ENCODE data around the gene FLYWCH2.
"Not testable (repeated sequence)": the region's sequence is repeated elsewhere in the genome, so short reads cannot be mapped to it uniquely, and the experiment has no call there.

FLYWCH2 gene

DNA sequence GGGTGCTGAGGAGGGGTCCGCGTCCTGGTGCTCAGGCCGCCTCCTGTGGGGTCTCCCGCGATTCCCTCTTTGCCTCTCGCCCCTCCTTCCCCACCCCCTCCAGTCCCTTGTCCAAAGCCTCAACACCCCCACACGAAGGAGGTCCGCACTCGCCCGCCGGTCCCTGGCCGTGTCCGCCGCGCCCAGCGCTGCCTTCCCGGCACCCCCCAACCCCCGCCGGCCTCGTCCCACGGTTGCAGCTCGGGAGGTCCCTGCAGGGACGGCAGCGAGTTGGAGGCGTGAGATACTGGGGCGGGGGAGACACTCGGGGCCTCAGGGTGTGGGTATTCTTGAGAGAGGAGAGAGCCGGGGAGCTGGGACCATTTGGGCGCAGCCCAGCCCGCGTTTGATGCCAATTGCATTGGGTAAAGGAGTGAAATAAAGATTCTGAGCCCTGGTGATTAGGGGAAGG is 468 bp downstream of the FLYWCH2 start:
- no peak for DNase-seq (ENCODE audit: low read depth)

DNA sequence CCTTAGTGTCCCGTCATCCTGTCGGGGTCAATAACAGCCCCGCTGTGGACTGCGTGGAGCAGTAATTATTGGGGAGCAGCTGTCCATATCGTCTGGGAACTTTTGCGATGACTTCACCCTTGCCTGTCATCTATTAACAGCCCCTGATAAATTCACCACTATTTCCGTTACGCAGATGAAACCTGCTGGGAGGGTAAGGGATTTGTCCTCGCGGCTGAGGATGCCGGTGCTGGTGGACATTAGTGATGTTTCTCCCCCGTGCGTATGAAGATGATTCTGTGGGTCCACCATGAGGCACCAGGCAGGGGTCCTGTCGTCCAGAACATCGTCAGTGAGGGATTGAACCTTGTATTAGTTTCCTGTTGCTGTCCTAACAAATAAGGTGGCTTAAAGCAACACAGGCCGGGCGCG is 1.0 kb downstream of the FLYWCH2 start:
- no peak for DNase-seq (ENCODE audit: low read depth)

DNA sequence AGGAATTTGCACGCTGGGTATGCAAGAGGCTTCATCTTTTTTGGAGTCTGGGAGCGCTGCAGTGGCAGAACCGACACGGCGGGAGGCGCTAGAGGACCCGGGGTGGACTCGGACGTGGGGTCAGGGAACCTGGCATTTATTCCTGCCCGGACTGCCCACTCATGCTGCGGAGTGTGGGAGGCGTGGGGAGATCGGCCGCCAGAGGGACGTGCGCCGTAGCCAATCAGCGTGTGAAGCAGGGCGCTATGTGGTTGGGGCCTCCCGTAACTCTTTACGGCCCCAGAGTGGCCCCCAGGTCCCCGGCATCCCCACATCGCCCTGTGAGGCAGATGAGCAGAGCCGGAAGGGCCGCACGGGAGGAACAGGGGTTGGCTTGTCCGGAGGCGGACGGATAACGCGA is 11.2 kb downstream of the FLYWCH2 start:
- DNase-seq (ENCODE audit: low read depth) = no peak

DNA sequence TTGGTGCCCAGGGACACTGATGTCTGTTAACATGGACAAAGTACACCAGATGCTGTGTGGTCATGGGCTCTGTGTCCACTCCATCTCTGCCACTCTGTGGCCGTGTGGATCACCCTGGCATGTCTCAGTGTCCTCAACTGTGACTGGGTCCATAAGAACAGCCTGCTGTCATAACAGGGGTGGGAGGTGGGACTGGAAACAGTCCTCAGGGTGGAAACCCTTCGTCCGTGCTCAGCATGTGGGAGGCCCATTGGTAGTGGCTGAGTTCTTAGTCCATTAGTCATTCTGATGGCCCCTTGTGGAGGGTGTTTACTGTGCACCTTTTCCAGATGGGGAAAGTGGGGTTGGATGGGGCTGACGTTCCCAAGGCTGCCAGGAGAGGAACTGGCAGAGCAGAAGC is 12.8 kb downstream of the FLYWCH2 start:
- DNase-seq (ENCODE audit: low read depth) = no peak

DNA sequence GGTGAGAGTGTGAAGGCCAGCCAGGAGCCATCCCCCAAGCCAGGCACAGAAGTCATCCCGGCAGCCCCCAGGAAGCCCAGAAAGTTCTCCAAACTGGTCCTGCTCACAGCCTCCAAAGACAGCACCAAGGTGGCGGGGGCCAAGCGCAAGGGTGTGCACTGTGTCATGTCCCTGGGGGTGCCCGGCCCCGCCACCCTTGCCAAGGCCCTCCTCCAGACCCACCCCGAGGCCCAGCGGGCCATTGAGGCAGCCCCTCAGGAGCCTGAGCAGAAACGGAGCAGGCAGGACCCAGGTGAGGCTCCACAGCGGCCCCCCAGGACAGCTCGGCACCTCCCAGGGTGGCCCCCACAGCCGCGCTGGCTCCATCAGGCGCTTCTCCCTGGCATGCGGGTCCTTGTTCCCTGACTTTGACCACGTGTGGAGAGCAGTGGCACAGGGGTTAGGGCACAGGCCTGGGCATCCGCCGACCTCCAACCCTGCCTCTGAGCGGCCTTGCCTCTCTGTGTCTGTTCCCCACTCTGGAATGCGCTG is 13.5 kb downstream of the FLYWCH2 start:
- DNase-seq (ENCODE audit: low read depth) = no peak

DNA sequence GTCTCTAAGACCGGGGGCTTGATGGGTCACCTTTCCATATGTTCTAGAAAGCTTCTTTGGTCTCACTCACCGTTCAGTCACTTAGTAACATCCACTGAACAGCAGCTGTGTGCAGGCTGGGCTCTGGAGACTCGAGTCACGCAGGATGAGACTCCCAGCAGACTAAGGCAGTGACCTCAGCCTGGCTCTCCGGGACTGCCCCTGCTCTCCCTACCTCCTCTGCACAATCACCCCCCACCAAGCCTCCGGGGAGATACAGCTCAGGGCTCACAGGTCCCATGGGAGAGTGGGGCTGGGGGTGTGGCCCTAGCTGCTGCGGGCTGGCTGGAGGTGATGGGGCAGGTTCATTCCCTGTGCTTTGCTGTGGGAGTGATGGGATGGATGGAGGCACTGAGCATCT is 14.1 kb downstream of the FLYWCH2 start:
- DNase-seq (ENCODE audit: low read depth) = no peak

DNA sequence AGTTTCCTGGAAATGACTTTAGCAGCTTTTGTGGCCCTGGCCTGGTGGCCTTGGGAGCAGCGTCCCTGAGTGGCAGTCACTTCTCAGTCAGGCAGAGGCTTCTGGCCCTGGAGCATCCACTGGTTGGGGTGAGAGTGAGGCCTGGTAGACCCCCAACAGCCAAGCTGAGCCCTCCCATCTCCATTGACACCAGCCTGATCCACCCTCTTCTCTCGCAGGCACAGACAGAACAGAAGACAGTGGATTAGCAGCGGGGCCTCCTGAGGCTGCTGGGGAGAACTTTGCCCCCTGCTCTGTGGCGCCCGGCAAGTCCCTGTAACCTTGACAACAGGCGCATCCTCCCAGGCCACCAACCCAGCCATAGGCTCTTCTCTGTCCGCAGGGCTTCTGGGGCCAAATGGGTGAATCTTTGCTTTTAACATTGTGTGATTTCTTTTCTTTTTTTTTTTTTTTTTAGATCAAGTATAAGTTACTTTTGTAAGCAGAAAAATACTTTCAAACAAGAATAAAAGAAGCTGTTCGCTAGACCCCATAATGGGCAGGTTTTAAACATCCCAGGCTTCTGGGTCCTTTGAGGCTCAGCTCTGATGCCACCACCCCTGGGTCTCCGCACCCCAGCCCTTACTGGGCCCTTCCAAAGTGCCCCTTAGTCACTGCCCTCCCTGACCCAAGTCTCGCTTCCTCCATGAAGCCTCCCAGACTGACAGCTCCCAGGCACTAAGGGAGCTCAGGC is 16.0 kb downstream of the FLYWCH2 start:
- DNase-seq (ENCODE audit: low read depth) = no peak

DNA sequence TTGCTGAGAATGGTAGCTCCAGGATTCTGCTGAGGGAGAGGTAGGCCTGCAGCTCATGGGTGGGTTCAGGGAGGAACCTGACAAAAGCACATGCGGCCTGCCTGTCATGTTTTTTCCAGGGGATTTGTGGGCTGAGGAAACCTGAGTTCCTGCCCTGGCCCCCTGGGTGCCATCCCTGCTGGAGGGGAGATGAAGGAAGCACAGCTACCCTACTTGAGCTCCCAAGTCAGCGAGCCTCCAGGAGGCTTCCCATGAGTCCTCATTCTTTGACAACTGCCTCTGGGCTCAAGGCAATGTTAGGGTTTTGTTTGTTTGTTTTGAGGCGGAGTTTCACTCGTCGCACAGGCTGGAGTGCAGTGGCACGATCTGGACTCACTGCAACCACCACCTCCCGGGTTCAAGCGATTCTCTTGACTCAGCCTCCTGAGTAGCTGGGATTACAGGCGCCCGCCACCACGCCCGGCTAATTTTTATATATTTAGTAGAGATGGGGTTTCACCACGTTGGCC is 16.6 kb downstream of the FLYWCH2 start:
- DNase-seq (ENCODE audit: low read depth) = no peak

DNA sequence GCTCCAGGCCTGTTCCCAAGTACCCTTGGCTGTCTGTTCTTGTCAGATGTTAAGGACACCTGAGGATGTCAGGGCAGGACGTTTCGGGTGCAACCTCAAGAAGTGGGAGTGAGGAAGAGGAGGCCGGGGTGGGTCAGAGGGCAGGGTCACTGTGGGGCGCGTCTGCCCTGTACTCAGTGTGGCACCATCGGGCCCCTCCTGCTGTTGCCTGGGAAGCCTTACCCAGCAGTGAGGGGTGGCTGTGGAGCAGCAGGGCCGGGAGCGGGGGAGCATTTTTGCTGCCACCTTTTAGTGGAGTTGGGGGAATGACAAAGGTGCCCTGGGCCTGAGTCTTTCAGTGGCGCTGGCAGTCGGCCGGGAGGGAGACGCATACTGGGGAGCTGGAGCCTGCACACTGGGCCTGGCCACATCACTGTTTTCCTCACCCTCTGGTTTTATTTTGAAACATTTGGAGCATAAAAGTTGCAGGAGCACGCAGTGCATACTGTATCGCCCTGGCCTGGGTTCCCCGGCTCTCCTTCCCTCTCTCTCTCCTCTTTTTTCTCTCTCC is 17.6 kb downstream of the FLYWCH2 start:
- DNase-seq (ENCODE audit: low read depth) = no peak

DNA sequence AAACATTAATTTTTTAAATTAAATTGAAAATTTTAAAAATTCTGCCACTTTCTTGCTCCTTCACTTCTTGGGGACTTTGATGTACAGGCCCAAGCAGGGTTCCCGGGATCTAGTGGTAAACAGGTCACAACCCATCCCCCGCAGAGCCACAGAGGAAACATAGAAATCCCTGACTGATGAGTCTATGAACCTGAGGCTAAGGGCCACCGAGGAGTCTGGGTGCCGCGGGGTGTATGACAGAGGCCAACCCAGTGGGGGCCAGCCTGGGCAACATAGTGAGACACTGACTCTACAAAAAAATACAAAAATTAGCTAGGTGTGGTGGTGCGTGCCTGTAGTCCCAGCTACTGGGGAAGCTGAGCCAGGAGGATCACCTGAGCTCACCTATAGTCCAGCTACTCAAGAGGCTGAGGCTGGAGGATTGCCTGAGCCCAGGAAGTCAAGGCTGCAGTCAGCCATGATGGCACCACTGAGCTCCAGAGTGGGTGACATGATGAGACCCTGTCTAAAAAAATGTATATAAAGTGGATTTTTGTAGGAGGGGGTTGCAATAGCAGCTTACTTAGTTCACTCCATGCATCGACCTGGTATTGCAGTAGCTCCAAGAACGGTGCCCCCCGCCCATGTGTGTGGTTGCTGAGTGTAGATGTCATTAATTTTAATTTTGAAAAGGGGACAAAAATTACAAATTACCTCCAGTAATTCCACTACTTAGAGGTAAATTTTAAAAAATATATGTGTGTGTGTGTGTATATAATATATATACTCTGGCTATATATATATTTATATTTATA is 19.5 kb downstream of the FLYWCH2 start:
- no peak for DNase-seq (ENCODE audit: low read depth)

DNA sequence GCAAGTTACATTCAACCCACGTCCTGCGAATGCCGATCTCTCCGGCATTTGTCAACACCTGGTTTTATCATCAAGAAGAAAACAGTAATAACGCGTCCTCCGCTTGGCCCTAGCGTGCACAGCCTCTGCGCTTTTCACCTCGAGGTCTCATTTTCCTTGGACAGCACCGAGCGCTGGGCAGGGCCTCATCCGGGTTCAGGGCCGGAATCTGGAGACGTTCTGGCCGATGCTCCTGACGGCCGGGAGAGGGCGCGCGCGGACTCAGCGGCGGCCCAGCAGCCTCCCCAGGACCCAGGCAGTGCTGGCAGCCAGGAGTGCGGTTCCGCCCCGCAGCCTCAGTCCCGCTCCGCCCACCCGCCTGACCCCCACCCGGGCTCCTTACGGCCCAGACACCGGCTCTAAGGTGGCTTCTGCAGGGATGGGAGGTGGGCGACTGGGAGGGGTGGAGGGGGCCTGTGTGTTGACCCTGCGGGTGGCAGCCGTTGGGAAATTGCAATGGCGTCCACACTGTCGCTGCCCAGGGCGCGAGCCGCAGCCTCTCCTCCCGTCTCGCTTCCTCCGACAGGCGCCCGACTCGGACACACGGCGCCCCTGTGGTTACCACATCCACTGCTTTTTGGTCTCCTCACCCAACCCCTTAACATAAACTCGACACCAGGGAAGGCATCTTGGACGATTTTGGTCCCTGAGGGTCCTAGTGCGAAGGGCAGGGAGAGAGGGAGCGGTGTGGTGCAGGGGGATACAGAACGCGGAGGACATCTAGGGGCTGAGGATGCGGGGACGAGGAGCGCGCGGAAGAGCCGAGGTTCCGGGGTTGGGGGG is 21.3 kb downstream of the FLYWCH2 start:
- DNase-seq (ENCODE audit: low read depth) = no peak

DNA sequence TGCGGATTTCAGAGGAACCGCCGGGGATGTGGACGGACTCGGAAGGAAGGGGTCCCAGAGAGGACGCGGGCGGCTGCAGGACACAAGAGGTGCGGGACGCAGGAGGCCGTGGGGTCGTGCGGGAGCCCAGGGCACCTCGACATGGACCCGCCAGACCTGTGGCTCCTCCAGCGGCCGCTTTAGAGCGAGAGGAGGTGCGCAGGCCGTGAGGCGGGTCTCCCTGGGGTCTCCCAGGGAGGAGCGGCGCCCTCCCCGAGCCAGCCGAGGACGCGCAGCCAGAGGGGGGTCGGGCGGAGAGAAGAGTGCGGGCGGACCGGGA is 21.9 kb downstream of the FLYWCH2 start:
- DNase-seq (ENCODE audit: low read depth) = no peak

DNA sequence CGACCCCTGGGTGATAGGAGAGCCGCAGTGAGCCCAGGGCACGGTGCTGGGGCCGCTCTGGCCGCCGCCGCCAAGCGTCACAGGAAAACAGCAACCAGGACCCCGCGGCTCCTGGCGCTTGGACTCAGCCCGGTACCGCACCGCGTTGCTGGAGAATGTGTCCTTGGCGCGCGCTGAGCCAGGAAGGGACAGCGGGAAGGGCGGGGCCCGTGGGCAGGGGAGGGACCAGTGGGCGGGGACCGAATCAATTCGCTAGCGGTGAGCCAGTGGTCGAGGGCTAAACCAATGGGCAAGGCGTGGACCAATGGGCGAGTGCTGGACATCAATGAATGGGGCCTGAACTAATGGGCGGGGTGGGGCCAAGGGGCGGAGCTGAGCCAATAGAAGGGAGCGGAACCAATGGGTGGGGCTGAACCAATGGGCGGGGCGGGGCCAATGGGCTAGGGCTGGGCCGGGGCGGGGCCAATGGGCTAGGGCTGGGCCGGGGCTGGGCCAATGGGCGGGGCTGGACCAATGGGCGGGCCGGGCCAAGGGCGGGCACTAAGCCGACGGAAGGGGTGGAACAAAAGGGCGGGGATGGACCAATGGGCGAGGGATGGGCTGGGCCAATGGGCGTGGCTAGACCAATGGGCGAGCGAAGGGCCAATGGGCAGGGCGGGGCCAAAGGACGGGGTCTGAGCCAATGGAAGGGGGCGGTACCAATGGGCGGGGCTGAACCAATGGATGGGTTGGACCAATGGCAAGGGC is 22.4 kb downstream of the FLYWCH2 start:
- DNase-seq (ENCODE audit: low read depth) = peak; percentile 98

DNA sequence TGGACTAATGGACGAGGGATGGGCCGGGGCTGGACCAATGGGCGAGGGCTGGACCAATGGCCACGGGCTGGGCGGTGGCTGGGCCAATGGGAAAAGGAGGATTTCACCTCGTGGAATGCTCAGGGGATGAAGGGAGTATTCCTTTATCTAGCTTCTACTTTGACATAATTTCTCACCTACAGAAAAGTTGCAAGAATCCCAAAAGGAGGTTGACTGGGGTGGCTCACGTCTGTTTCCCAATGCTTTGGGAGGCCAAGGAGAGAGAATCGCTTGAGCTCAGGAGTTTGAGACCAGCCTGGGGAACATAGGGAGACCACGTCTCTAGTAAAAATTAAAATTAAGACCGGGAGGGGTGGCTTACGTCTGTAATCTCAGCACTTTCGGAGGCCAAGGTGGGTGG is 23.0 kb downstream of the FLYWCH2 start:
- no peak for DNase-seq (ENCODE audit: low read depth)

DNA sequence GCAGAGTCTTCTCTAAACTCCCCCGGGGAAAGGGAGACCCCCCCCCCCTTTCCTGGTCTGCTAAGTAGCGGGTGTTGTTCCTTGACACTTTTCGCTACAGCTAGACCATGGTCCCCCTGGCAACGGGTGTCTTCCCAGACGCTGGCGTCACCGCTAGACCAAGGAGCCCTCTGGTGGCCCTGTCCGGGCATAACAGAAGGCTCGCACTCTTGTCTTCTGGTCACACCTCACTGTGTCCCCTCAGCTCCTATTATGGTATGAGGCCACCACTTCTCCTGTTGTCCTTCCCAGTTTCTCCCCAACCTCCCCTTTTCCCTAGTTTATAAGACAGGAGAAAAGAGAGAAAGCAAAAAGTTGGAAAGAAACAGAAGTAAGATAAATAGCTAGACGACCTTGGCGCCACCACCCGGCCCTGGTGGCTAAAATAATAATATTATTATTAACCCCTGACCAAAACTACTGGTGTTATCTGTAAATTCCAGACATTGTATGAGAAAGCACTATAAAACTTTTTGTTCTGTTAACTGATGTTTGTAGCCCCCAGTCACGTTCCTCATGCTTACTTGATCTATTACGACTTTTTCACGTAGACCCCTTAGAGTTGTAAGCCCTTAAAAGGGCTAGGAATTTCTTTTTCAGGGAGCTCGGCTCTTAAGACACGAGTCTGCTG is 24.2 kb downstream of the FLYWCH2 start:
- not testable (repeated sequence) for DNase-seq (ENCODE audit: low read depth)

DNA sequence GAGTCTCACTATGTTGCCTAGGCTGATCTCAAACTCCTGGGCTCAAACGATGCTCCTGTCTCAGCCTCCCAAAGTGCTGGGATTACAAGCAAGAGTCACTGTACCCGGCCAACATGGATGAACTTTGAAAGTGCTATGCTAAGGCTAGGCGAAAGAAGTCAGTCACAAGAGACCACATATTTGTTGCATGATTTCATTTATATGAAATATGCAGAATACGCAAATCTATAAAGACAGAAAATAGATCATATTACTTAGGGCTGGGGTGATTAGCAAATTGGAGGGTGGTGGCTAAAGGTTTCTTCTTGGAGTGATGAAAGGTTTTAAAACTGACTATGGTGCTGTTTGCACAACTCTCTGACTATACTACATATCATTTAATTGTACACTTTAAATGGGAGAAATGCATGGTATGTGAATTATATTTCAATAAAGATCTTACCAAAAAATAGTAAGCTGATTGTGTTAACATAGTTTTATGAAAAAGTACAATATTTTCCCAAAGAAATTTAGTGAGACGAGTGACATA is 27.5 kb downstream of the FLYWCH2 start:
- DNase-seq (ENCODE audit: low read depth) = no peak

DNA sequence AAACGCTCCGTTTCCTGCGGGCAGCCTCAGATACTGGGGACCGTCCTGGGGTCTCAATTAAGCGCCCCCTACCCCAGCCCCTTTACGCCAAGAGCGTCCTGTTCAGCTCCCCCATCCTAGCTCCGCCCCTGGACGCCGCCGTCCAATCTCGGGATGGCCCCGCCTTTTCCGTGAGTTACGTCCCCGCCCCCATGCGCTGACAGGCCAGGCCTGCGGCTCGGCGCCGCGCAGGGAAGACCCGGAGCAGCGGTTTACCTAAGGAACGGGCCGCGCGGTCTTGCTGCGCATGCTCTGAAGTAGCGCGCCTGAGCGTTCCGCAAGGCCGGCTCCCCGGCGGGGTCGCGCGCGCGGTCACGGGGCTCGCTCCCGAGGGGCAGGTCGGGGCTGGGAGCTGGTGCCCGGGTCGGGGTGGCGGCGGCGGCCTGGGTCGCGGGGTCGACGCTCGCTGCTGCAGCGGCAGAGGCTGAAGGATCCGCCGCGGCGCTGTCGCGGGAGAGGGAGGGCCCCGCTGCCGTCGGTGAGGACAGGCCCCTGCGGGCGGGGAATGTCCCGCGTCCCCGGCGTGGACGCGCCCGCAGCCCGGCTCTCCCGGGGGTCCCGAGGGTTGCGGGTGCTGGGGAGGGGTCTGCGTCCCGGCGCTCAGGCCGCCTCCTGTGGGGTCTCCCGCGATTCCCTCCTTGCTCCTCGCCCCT is 28.8 kb downstream of the FLYWCH2 start, which contains the start of gene FLYWCH1:
FLYWCH1 (plus strand) TSS at position 294 of the 692 bp plus-strand sequence. CDS start 17,755 bp downstream, outside the sequence.
- DNase-seq (ENCODE audit: low read depth) = peak; percentile 80

DNA sequence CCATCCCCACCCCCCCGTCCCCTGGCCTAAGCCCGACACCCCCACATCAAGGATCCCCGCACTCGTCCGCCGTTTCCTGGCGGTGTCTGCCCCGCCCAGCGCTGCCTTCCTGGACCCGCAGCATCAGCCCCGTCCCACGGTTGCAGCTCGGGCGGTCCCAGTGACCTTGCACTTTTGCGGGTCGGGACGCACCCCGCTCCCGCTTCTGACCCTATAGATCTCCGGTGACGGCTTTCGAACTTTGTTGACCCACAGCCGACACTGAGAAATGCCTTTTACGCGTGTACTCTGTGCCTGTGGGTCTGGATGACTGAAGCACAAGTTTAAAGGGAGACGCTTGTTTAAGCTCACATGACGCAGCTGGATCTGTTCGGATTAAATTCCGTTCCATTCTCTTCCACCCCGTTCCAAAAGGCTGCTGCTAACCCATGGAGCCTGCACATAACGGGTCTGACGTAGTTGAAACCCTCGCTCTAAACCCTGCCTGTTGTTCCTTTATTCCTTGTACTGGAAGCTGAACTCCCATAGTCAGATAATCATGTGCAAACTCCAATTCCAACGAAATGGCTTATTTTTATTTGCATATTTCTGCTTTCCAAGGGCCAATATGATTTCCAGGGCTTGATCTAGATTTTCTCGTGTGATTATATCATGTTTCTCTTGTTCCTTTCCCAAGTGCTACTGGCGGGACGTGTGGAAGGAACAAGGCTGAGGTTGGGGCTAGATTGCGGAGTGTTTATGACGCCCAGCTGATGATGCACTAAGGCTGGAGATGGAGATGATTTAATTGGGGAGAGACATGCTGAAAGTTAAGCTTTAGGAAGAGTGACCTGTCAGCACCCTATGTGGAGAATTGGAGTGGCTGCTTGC is 29.6 kb downstream of the FLYWCH2 start:
- no peak for DNase-seq (ENCODE audit: low read depth)

DNA sequence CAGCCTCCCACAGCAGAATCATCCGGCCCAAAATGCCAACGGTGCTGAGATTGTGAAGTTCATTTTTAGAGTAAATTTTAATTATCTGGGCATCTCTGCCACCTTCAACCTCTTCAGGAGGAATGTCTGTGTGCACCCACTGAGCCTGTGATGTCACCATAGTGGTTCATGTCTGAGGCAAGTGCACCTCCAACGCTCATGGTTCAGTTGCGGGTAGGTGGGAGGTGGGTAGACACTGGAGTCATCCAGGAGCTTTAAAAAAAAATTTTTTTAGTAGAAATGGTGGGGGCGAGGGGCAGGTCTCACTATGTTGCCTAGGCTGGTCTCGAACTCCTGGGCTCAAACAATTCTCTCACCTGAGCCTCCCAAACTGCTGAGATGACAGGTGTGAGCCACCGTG is 30.6 kb downstream of the FLYWCH2 start:
- DNase-seq (ENCODE audit: low read depth) = no peak
